Left renal cortex interstitium (tissue), 4 donors: ENCODE data around the gene FOXC1. TPM values are rescaled to one million over a fixed set of nuclear protein-coding genes. Genes with fewer than 3 reads are reported as not detected.

ENCODE experiments used
- DNase-seq, 4 donors: peaks; one replicate each; pipeline ENCODE4 v3.0.0-alpha.2; 2013; ENCODE audit warnings: low read depth in 4 of 4, low spot score in 2 of 4, missing footprints in 1 of 4
- polyA plus RNA-seq, 4 donors: library from polyadenylated mRNA; unstranded; fragments of 120-200 nt; gene quantifications; one replicate each; pipeline ENCODE4 v1.2.1, GENCODE V29; 2013; ENCODE audit not compliant: insufficient read length in 4 of 4

FOXC1 gene
- polyA plus RNA-seq, result 10 to 100 TPM; 79.4 to 94.2 (median 84.5) TPM

DNA sequence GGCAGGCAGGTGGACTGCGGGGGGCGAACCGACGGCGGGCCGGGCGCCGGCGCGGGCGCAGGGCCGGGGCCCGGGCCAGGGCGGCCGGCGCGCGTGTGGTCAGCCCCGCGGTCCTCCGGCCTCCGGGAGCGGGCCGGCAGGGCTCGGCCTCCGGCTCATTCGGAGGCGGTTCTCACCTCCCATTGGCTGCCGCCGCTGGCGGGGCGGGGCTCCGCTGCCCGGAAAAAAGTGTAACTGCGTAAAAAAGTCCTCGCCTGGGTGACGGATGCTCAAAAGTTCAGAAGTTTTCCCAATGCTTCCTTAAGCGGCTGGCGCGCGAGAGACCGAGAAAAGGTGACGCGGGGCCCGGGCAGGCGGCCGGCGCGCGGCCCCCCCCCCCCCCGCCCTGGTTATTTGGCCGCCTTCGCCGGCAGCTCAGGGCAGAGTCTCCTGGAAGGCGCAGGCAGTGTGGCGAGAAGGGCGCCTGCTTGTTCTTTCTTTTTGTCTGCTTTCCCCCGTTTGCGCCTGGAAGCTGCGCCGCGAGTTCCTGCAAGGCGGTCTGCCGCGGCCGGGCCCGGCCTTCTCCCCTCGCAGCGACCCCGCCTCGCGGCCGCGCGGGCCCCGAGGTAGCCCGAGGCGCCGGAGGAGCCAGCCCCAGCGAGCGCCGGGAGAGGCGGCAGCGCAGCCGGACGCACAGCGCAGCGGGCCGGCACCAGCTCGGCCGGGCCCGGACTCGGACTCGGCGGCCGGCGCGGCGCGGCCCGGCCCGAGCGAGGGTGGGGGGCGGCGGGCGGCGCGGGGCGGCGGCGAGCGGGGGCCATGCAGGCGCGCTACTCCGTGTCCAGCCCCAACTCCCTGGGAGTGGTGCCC lies at the start of gene FOXC1:
Gene FOXC1 (plus strand): TSS at position 268 of the 849 bp plus-strand sequence. CDS start 531 bp downstream, at position 799.
- DNase-seq, result peak in 2 of 4 donors; percentile 83 to 91

DNA sequence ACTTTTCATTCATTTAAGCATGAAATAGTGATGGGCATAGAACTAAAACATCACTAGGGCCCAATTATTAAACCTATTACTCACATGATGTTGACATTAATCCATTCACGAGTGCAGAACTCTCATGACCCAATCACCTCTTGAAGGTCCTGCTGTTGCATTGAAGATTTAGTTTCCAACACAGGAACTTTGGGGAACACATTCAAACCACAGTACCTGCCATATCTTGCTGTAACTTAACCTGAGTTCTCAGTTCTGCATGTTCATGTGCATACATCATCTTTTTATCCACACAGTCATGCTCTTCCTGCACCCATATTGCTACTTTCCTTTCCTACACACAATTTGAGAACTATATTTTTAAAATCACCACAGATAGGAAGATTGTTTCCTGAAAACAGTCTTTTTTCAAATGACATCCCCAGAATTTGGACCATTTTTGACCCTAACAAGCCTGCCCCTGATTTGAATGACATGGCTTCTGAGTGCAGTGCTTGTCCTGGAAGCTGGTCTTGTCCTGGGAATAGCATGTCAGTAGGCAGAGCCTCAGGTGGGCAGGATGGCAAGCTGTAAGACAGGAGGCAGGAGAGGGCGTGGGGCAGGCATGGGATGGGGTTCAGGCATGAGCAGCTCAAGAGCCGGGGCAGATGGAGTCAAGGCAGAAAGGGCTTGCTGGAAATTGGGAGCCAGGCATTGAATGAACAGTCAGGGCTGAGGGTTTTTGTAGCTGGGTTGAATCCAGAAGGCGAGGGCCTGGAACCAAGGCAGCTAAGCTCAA lies 49.2 kb upstream of the FOXC1 start:
- no peak for DNase-seq

DNA sequence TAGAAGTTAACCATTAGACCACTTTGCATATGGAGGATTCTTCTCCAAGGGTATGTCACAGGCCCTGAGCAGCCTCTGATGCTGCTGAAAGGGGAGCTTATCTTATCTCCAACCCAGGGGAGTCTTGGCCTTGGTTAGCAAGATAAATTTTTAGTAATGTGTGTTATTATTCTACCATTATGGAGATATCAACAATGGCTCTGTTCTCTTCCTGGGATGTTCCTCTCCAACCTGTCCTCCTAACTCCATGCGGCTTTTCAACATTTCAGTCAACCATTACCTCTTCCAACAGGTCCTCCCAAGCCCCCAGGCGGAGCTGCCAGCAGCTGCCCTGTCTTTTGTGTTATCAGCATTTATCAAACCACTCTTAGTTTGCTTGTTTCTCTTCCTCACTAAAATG lies 48.4 kb upstream of the FOXC1 start:
- DNase-seq, result no peak

DNA sequence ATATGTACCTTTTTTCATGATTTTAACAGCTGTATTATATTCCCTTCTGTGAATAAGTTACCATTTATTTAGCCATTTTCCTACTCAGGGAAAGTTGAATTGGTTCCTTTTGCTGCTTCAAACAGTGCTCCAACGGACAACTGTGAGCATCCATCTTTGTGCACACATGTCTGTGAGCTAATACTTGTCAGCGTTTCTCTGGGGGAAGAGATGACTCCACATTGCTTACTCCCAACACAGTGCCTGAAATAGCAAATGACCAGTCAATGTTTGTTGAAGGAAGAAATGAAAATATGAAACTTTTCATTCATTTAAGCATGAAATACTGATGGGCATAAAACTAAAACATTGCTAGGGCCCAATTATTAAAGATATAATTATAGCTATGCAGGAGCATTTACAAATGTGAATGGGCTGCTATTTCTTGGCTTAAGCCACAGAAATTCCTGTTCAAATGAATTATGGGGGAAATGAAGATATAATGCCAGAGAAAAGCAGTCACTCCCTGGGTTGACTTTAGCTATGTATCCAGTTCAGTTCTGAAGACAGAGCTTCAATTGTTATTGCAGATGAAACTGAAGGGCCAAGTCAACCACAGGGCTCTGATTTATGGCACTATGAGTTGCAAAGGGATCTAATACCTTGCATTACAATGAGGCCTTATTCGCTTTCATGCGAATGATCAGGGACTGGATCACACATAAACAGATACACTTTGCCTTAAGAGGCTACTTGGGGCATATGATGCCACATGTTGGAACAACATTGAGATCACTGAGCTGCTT lies 47.4 kb upstream of the FOXC1 start:
- no peak for DNase-seq

DNA sequence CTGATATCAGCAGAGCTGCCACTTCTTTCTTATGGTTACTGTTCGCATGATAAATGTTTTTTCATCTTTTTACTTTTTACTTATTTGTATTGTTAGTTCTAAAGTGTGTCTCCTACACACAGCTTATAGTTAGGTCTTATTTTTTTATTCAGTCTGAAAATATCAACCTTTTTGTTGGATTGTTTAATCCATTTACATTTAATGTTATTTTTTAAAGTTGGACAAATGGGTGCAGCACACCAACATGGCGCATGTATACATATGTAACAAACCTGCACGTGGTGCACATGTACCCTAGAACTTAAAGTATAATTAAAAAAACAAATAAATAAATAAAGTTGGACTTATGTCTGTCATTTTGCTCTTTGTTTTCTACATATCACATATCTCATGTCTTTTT lies 40.3 kb upstream of the FOXC1 start:
- DNase-seq, result no peak

DNA sequence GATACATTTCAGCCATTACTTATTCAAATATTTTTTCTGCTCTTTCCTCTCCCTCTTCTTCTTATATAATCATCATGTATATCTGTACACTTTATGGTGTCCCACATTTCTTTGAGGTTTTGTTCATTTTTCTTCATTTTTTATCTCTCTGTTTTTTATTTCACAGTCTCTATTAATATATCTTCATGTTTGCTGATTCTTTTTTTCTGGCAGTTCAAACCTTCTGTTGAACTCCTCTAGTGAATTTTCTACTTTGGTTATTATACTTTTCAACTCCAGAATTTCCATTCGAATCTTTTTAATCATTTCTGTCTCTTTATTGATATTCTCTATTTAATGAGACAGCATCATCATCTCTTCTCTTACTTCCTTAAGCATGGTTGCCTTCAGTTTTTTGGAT lies 38.9 kb upstream of the FOXC1 start:
- DNase-seq, result no peak

DNA sequence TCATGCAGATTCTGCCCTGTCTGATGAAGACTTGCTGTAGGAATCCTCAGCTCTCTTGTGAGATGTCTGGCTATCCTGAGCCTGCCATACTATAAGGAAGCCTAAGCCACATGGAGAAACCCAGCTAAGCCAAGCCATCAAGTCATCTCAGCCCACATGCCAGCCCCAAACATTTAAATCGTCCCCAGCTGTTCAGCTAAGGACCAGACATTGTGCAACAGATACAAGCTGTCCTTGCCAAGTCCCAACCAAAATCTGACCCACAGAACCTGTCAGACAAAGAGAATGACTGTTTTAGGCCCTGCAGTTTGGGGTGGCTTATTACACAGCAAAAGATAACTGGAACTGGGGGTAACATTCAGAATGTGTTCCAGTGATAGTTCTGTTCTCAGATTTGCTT lies 36.8 kb upstream of the FOXC1 start:
- no peak for DNase-seq

DNA sequence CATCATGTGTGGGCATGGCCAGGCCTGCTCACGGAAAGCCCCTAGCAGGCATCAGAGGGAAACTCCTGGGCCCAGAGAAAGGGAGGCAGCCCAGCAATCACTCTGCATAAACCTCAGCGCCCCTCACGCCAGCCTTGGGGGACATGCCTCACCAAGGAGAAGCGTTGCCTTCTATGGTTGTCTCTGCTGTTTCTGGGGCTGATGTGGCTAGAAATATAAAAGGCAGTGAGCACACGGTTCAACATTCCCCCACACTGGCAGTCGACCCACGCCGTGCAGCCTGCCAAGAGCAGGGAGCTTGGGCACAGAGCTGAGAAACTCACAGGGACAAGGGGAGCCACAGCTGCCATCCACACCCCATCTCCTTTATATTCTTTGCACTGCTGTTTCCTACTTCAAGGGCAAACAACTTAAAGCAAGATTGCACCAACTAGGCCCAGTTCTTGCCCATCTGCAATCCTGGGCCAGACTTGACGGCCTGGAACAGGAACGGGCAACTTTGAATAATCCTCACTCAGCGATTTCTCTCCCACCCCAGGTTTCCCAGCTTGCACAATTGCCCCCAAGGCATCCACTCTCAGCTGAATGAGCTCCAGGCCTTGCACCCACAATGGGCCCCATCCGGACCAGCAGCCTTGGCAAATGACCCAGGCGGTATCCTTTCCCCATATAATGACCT lies 35.5 kb upstream of the FOXC1 start:
- DNase-seq, result no peak

DNA sequence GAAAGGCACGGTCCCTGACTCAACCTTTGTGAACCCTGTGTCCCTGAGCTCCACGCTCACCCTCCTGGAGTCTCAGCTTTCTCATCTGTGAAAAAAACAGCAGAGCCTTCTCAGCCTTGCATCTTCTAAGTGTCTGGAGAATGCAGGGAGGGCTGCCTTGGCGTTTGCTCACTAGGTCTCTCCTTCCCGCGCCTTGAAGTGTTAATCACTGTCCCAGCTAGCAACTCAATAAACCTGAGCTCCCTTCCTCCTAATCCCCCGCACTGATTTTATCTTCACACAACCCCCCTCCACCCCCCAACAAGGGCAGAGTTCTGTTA lies 34.9 kb upstream of the FOXC1 start:
- no peak for DNase-seq

DNA sequence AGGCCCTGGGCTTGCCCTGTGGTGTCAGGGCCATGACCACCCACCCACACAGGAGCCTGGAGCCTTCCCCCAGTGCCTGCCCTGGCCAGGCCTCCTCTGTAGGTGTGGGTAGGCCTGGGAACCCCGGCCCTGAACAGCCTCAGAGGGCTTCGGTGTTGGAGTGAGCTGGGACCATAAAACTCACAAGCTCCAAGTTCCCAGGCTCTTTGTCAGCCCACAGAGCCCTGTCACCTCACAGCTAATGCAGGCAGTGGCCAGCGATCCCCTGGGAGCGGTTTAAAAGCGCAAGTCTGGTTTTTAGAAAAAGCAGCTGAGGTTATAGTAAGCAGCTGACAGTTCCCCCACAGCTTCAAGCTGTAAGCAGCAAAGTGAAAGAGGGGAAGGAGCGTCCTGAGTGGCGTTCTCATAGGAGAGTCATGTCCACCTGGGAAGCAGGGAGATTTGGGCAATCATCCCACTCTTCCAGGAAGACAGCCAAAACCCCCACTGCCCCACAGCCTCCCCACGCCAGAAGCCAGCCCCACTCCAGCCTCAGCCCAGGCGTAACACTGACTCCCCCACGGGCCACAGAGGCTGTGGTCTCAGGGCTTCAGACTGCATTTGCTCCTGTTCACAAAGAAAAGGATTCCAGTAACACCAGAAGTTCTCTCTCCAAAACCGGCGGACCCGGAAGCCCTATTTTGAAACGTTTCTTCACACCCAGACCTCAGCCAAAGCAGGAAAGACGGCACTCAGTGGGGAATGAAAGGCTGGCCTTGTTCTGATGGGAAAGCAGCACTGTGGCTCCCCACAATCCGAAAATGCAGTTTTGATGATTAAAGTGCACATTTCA lies 34.3 kb upstream of the FOXC1 start:
- peak in 1 of 4 donors; percentile 28 for DNase-seq

DNA sequence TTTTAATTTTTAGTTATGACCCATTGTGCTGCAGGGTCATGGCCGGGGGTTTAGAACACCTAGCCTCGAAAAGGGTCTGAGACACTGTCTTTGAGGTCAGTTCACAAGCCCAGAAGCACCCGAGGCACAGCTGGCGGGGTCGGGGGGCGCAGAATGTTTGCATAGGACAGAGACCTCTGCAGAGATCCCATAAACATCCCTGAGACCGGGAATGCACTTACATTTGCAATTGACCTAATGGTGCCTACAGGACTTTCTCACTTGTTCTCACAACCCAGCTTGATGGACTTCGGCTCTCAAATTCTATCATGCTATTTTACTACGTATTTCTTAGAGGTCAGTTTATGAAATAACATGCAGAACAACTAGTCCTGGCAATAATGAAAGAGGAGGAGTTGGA lies 33.5 kb upstream of the FOXC1 start:
- no peak for DNase-seq

DNA sequence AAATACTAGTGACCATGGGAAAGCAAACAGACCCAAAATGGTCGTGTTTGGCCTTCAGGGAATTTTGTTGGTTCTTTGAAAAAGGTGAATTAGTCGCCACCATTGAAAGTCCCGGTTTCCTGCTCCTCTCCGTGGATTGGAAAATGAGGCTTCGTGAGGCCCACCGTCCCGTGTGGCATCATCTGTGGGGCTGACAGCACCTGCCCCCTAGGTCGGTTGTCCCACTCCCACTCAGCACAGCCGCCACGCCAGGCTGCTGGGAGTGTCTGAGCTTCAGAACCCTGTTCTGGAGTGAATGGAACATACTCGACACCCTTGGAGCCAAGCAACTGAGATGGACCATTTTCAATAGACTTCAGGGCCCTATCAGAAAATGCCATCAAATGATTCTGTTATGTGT lies 33.0 kb upstream of the FOXC1 start:
- DNase-seq, result no peak

DNA sequence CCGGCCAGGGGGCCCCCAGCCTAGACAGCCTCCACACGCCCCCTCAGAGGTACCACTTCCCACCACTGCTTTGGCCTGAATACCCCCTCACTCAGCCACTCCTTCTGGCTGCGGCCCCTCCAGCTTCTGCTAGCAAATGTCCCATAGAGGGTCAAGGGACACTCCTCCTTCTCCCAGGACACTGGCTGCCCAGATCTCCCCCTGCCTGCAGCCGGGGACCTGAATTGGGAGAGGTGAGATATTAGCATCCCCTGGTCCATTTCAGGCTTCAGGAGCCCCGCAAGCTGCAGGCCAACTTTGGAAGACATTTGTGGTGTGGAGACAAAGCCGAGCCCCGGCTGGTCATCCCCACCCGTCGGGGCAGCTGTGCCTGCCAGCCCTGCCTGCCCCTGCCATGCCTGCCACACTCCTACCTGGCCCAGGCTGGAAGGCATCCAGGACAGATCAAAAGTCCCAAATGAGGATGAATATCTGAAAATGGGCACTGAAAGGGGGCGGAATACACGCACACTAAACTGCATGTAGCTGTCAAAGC lies 32.5 kb upstream of the FOXC1 start:
- no peak for DNase-seq

DNA sequence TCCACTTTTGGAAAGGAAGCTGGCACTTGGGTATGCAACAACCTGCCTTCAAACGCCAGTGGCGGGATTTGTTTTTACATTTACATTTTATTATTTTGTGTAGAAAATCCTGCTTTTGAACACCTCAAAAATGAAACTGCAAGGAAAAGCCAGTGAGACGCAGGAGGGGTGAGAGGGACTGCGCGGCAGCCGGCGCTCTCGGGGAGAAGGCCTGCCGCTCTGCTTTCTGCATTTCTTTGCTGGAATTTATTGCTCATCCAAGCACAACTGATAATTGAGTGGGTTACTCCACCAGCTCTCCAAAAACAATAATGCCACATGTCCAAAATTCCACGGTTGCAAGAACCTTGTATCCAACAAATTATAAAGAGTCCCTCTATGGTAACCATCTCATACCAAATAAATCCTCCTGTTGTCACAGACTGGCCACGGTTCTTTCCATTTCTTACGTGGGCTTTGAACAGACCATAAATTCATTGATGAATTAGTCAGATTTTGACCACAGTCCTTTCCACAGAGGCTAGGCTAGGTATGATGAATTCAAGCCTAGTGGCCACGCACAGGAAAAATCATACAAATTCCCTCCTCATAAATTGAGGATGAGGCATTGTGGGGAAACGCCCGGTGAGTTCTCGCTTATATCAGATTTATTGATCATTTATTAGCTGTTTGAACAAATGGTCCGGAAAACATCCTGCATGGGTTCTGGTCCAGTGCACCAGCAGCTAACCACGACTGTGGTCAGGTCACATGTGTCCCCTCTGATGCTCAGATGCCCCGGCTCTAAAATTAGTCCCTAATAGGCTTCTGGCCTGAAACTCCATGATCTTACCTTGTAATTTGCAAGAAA lies 31.6 kb upstream of the FOXC1 start:
- DNase-seq, result no peak

DNA sequence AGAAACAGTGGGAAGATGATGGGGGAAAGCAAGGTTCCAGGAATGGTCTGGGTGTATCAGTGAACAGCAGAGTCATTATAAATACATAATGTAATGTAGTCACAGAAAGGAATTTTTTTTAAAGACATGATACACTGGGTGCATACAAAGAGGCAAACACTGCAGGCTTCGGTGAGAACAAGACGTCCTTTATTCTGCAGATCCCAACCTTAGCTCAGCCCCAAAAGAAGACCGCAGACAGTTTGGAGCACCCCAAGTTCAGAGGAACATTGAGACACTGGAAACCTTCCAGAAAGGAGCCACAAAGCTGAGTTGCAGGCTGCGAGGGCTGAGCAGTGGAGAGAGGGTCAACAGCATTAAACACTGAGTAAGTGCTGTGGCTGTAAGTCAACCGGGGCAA lies 30.6 kb upstream of the FOXC1 start:
- DNase-seq, result no peak

DNA sequence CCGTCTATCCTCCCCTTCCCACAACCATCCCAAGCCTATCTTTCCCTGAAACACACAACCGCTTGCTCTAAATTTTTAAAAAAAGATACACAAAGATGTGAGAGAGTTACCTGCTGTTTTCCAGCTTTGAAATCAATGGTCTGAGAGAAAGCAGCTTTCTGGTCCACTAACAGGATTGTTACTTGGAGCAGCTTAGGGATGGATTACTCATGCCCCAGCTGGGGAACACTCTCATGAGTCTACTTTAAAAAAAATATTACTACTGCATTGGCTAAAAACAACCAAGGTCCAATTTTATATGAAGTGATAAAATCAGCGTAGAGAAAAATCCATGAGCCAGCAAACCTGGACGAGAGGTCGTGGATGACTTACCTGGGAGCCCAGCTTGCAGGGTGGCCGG lies 29.6 kb upstream of the FOXC1 start:
- no peak for DNase-seq

DNA sequence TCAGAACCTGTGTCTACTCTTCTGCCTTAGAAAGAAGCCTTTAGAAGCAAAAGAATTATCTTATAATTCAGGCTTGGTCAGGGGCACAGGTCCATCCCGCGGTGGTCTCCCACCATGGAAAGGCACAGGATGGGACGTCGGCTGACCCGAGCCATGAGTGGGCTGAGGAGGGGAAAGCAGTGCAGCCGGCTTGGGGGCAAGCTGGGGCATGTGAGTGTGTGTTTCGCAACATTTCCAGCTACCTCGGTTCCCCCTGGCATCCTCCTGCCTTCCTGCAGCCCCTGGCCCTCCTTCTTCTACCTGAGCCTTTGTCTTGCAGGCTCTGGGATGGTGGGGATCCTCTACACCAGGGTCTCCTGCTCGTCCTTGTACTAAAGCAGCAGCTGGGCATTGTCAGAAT lies 29.1 kb upstream of the FOXC1 start:
- DNase-seq, result no peak

DNA sequence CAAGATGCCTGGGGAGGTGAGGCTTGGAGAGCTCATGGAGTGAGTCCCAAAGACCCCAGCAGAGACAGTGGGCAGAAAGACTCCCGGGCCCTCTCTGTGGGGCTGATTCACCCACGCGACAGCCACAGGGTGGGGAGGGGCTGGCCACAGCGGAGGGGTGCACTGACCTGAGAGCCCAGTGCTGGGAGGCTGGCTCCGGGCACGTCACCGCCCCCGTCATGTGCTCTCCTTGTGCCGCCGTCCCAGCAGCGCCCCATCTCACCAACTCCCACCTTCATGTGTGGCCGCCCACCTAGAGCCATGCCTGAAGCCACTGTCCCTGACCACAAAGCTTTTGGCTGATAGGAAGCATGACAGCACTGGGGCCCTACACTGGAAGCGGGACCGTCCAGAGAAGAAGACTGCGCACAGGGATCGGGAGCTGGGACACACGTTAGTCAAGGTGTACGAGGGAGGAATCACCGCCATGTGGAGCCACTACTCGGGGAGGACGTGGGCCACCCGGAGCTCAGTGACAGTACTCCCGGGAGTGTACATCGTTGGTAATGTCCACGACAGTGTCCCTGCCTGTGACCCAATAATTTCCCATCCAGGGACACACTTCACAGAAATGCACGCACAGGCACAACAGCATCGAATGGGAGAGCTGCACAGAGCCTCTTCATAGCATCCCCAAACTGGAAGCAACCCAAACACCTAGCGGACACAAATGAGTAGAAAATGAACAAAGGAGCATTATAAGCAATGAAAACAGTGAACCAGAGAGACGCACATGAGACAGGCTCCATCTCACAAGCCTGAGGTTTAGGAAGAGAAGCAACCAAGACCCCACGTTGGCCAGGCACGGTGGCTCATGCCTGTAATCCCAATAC lies 28.4 kb upstream of the FOXC1 start:
- DNase-seq, result no peak
